Keratinocyte (primary cell): ENCODE results near the gene UBAC2.

Experiments
- EZH2 ChIP-seq: IDR thresholded peaks from one replicate; pipeline ENCODE4 v1.6.1; 2012; ENCODE audit warnings: inconsistent platforms, mild to moderate bottlenecking, low read length, moderate library complexity
- TF ChIP-seq, protein P1 (sequence below), 3 experiments: IDR thresholded peaks in 1 of 3; conservative IDR thresholded peaks in 1 of 3; optimal IDR thresholded peaks in 1 of 3; 2 replicates in 2 of 3; 3 replicates in 1 of 3; pipeline versions ENCODE3 to v1.5.1; 2011; ENCODE audit warnings: low read length in 3 of 3, mild to moderate bottlenecking in 3 of 3, moderate library complexity in 2 of 3, control low read depth in 1 of 3, inconsistent platforms in 1 of 3; ENCODE audit not compliant: insufficient read depth in 2 of 3; ENCODE audit errors: extremely low read depth in 1 of 3

DNA sequence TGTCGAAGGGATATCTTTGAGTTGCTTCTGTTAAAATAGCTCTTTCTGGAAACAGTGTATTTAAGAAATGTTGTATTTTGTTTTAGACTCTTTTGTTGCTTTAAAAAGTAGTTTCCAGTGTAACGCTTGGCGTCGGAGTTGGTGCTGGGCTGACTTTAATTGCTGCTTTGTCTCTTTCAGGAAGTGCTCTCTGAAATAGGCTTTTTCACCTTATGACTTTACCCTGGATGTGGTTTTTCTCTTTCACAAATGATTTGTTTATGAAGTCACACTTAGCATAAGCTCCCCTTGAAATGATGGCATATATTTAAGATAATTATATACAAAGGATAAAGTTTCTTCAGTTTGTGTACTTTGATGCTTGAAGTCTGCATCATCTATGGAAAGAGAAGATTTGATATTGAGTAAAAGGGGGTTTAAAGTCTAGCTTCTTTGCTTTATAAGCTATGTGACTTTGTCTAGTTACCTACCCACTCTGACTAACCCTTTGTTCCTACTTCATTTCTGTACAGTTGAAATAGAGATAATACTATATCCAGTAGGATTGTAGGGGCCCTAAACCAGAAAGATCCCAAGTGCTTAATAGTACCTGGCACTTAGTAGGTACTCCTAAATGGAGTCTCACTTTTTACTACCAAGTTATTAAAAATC is 57.7 kb downstream of the UBAC2 start, which contains the start of gene GPR18:
- TF ChIP-seq, protein P1, sequence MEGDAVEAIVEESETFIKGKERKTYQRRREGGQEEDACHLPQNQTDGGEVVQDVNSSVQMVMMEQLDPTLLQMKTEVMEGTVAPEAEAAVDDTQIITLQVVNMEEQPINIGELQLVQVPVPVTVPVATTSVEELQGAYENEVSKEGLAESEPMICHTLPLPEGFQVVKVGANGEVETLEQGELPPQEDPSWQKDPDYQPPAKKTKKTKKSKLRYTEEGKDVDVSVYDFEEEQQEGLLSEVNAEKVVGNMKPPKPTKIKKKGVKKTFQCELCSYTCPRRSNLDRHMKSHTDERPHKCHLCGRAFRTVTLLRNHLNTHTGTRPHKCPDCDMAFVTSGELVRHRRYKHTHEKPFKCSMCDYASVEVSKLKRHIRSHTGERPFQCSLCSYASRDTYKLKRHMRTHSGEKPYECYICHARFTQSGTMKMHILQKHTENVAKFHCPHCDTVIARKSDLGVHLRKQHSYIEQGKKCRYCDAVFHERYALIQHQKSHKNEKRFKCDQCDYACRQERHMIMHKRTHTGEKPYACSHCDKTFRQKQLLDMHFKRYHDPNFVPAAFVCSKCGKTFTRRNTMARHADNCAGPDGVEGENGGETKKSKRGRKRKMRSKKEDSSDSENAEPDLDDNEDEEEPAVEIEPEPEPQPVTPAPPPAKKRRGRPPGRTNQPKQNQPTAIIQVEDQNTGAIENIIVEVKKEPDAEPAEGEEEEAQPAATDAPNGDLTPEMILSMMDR (optimal IDR thresholded peaks at IDR 0.05 in 1 of 3, IDR thresholded peaks at IDR 0.05 in 1 of 3, conservative IDR thresholded peaks at IDR 0.05 in 1 of 3; ENCODE audit: extremely low read depth in 1 of 3, insufficient read depth in 2 of 3, low read length in 3 of 3), result no peak
- no peak for TF ChIP-seq EZH2
